C4-2B (cell line): ENCODE data around the gene ATXN7L2.

Experiments used
- H3K27ac ChIP-seq: fragments of 450-650 bp; 2 replicates; pipeline ENCODE4 v1.5.1; 2017
- CTCF ChIP-seq: fragments of 450-650 bp; conservative IDR thresholded peaks from 2 replicates; pipeline ENCODE4 v1.5.1; 2017; ENCODE audit warnings: mild to moderate bottlenecking
- ZFX ChIP-seq: fragments of 450-650 bp; IDR thresholded peaks from 2 replicates; pipeline ENCODE4 v1.6.1; 2017

ATXN7L2 gene

DNA sequence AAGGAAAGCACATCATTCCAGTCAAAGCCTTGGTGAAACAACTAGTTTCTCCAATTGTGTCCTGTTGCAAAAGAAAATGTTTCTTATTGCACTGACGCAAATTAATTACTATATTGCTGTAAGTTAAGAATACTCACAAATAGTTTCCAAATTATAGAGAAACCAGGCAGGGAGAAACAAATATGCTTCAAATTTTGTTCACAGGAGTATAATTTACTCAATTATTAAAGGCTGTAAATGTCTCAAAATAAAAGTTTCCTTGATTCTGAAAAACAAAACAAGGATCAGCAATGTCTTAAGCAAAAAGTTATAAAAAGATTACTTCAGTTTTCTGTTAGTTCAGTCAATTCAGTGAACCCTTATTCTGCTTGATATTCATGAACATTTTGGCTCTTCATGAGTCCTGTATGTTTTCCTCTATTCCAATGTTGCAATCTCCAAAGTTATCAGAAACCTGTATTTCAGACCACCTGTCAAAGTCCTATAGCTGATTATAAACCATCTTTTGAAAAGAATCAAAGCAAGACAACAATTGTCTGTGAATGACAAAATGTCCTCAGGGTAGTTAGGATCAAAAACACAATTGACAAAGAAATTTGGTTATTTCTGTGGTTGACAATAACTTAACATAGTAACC is 29.1 kb upstream of the ATXN7L2 start:
- no peak for TF ChIP-seq CTCF
- no peak for TF ChIP-seq ZFX
- no peak overlapping the region for H3K27ac ChIP-seq

- no peak overlapping the region for H3K27ac ChIP-seq
- TF ChIP-seq ZFX (no peak), CTCF (no peak)
Measured at GRCh38 chr1:109457819-109458218, 25.9 kb upstream of the ATXN7L2 start.

- H3K27ac ChIP-seq = no peak overlapping the region
- TF ChIP-seq CTCF = no peak
- TF ChIP-seq ZFX = no peak
Measured at GRCh38 chr1:109466125-109466451, 17.6 kb upstream of the ATXN7L2 start.

- H3K27ac ChIP-seq = no peak within 1 kb of the TSS
- TF ChIP-seq CTCF (no peak), ZFX (no peak)
Measured at GRCh38 chr1:109466452-109467300, 17.0 kb upstream of the ATXN7L2 start, which contains the start of gene SYPL2. Gene SYPL2 (plus strand): TSS chr1:109466546. CDS start chr1:109466844, 298 bp downstream.

- no peak for TF ChIP-seq CTCF
- no peak for TF ChIP-seq ZFX
- no peak overlapping the region for H3K27ac ChIP-seq
Measured at GRCh38 chr1:109467301-109467777, 16.4 kb upstream of the ATXN7L2 start.

- no peak for TF ChIP-seq ZFX
- no peak overlapping the region for H3K27ac ChIP-seq
Measured at GRCh38 chr1:109468061-109468460, 15.6 kb upstream of the ATXN7L2 start.

GRCh38 chr1:109468903-109469302 is 14.8 kb upstream of the ATXN7L2 start:
- no peak for TF ChIP-seq CTCF
- TF ChIP-seq ZFX = no peak
- no peak overlapping the region for H3K27ac ChIP-seq
